Measurements from ENCODE around the gene LOXL1. TPM values are rescaled to one million over a fixed set of nuclear protein-coding genes. Genes with fewer than 3 reads are reported as not detected.

Gene LOXL1
- total RNA-seq, 1 donor from 2014 or later, result 260 TPM

- intact Hi-C loops (cut with DNase I), result loop anchor here (1.0 to 5.0 kb wide), 4 partner anchors 22 to 467 kb away; partner anchors contain the start of gene UBL7
- TF ChIP-seq, protein P1, sequence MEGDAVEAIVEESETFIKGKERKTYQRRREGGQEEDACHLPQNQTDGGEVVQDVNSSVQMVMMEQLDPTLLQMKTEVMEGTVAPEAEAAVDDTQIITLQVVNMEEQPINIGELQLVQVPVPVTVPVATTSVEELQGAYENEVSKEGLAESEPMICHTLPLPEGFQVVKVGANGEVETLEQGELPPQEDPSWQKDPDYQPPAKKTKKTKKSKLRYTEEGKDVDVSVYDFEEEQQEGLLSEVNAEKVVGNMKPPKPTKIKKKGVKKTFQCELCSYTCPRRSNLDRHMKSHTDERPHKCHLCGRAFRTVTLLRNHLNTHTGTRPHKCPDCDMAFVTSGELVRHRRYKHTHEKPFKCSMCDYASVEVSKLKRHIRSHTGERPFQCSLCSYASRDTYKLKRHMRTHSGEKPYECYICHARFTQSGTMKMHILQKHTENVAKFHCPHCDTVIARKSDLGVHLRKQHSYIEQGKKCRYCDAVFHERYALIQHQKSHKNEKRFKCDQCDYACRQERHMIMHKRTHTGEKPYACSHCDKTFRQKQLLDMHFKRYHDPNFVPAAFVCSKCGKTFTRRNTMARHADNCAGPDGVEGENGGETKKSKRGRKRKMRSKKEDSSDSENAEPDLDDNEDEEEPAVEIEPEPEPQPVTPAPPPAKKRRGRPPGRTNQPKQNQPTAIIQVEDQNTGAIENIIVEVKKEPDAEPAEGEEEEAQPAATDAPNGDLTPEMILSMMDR (IDR thresholded peaks at IDR 0.05), result no peak
- H3K4me3 ChIP-seq, result peak overlapping the region; percentile 92 to 99
- DNase-seq (ENCODE audit: low spot score in 2 of 2), result peak in 1 of 2 donors; percentile 72
- H3K27ac ChIP-seq, result peak overlapping the region; percentile 92 to 98
- no peaks in the 10 kb centered on the region for H3K9me3 ChIP-seq
- peaks cover 10 to 26% of the 10 kb centered on the region in 2 donors for H3K36me3 ChIP-seq
- no peaks in the 10 kb centered on the region for H3K27me3 ChIP-seq
- peaks cover 10 to 40% of the 10 kb centered on the region in 2 donors for H3K4me1 ChIP-seq
Observed at GRCh38 chr15:73994912-73995622, 68.8 kb downstream of the LOXL1 start.

DNA sequence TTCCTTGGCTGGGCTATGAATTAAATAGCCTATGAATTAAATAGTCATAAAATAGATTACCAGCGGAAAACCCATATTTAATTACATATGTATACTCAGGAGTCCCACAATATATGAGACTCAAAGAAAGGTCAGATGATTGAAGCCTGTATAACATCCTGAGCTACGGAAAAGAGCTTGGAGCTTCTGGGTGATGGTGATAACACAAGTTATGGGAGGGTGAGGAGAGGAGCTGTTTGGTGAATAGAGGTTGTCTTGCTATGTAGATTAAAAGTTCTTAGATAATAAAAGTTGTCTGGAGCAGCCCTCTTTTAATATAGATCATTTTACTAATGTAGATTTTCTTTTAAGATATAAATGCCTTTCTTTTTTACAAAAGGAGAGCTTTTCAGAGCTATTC is 70.0 kb downstream of the LOXL1 start:
- Histone ChIP-seq H3K4me3 (peak overlapping the region; percentile 92 to 99), H3K36me3 (peaks cover 10 to 30% of the 10 kb centered on the region in 2 donors), H3K27ac (peak overlapping the region in 1 of 2 donors; percentile 98), H3K4me1 (peaks cover 10 to 29% of the 10 kb centered on the region in 2 donors), H3K9me3 (no peaks in the 10 kb centered on the region), H3K27me3 (no peaks in the 10 kb centered on the region)
- TF ChIP-seq, protein P1 (IDR thresholded peaks at IDR 0.05), result no peak
- no peak for DNase-seq (ENCODE audit: low spot score in 2 of 2)
- intact Hi-C loops (cut with DNase I), result loop anchor here (2.0 kb wide), 1 partner anchor 619 kb away; the partner anchor contains the start of gene CLK3

DNA sequence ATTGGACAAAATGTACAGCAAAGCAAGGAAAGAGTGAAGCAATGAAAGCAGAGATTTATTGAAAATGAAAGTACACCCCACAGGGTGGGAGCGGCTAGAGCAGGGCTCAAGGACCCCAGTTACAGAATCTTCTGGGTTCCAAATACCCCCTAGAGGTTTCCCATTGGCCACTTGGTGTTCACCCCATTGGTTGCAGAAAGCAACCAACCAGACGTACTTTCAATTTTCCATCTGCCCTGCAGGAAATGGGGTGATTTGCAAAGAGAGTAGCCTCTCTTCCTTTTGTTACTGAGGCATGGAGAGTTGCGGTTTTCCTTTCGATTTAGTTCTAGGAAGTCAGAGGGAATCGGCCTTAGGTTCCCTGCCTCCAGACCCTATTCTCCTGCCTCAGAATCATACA is 70.7 kb downstream of the LOXL1 start:
- TF ChIP-seq, protein P1 (IDR thresholded peaks at IDR 0.05), result no peak
- Histone ChIP-seq H3K4me1 (peaks cover 10 to 25% of the 10 kb centered on the region in 2 donors), H3K36me3 (peaks cover 10 to 30% of the 10 kb centered on the region in 2 donors), H3K27ac (peak overlapping the region in 1 of 2 donors; percentile 46), H3K4me3 (peak overlapping the region; percentile 92 to 99), H3K9me3 (no peaks in the 10 kb centered on the region), H3K27me3 (no peaks in the 10 kb centered on the region)
- intact Hi-C loops (cut with DNase I), result loop anchor here (2.0 kb wide), 1 partner anchor 618 kb away; the partner anchor contains the start of gene CLK3
- no peak for DNase-seq (ENCODE audit: low spot score in 2 of 2)

- Histone ChIP-seq H3K27me3 (no peaks in the 10 kb centered on the region), H3K9me3 (no peaks in the 10 kb centered on the region), H3K4me3 (peak overlapping the region in 1 of 2 donors; percentile 99), H3K36me3 (peaks cover 10 to 35% of the 10 kb centered on the region in 2 donors), H3K27ac (no peak overlapping the region), H3K4me1 (peaks cover 4 to 18% of the 10 kb centered on the region in 2 donors)
- intact Hi-C loops (cut with DNase I), result loop anchor here (2.0 kb wide), 1 partner anchor 617 kb away; the partner anchor contains the start of gene CLK3
- no peak for DNase-seq (ENCODE audit: low spot score in 2 of 2)
- TF ChIP-seq, protein P1 (IDR thresholded peaks at IDR 0.05), result no peak
Observed at GRCh38 chr15:73997986-73998385, 71.7 kb downstream of the LOXL1 start.

Other genes with a start within 250 kb of the LOXL1 start
- 84.3 TPM for gene CD276, start 242.1 kb upstream of the LOXL1 start, total RNA-seq
- gene INSYN1, start 173.1 kb upstream of the LOXL1 start, total RNA-seq, result 13.0 TPM
- not detected for gene TBC1D21, start 52.9 kb upstream of the LOXL1 start, total RNA-seq
- 15.3 TPM for gene STOML1, start 65.8 kb downstream of the LOXL1 start, total RNA-seq
- gene PML, start 68.3 kb downstream of the LOXL1 start, total RNA-seq, result 227 TPM
- gene GOLGA6A, start 156.1 kb downstream of the LOXL1 start, total RNA-seq, result not detected
- gene ISLR2, start 204.1 kb downstream of the LOXL1 start, total RNA-seq, result 0.64 TPM
- gene ISLR, start 247.2 kb downstream of the LOXL1 start, total RNA-seq, result 211 TPM

Data from ascending aorta (tissue), 2 donors.